Prostate gland (tissue), 2 donors: ENCODE results near the gene MECP2. TPM values are rescaled to one million over a fixed set of nuclear protein-coding genes. Genes with fewer than 3 reads are reported as not detected.

Experiments
- DNase-seq: peaks from one replicate; pipeline ENCODE4 v3.0.0-alpha.2; 2019; ENCODE audit warnings: low spot score
- H3K27ac ChIP-seq, 2 donors: fragments of 200-600 bp; sonication (generic); 2 replicates each; pipeline ENCODE4 v1.5.1; 2017 to 2019
- H3K27me3 ChIP-seq: fragments of 200-600 bp; sonication (generic); replicated peaks from 2 replicates; pipeline ENCODE4 v1.5.1; 2019; ENCODE audit not compliant: insufficient read depth
- H3K36me3 ChIP-seq, 2 donors: fragments of 200-600 bp; sonication (generic); 1 replicate in 1 of 2; 2 replicates in 1 of 2; pipeline versions ENCODE4 v1.5.1 to v1.8.1; 2017 to 2019
- H3K4me1 ChIP-seq: fragments of 200-600 bp; sonication (generic); replicated peaks from 2 replicates; pipeline ENCODE4 v1.5.1; 2019
- H3K4me3 ChIP-seq, 2 donors: fragments of 200-600 bp; sonication (generic); 2 replicates each; pipeline ENCODE4 v1.5.1; 2017 to 2019
- H3K9me3 ChIP-seq: fragments of 200-600 bp; sonication (generic); 2 replicates; pipeline ENCODE4 v1.5.1; 2017
- CTCF ChIP-seq, 4 experiments: fragments of 200-600 bp in 2 of 4; fragments of 450-650 bp in 2 of 4; sonication (generic) in 2 of 4; IDR thresholded peaks; 1 replicate in 3 of 4; 2 replicates in 1 of 4; pipeline ENCODE4 v1.5.1; 2016 to 2019; ENCODE audit warnings: antibody characterized with exemption in 4 of 4, mild to moderate bottlenecking in 2 of 4, moderate library complexity in 2 of 4
- POLR2A ChIP-seq: fragments of 450-650 bp; IDR thresholded peaks from one replicate; pipeline ENCODE4 v1.6.1; 2016; ENCODE audit warnings: antibody characterized with exemption, mild to moderate bottlenecking
- POLR2AphosphoS5 ChIP-seq: sonication (generic); formaldehyde crosslinking; IDR thresholded peaks from one replicate; pipeline ENCODE4 v1.6.1; 2017; ENCODE audit warnings: antibody characterized with exemption
- WGBS: methylation state at CpG from one replicate; pipeline ENCODE4 v1.1.5; 2018; 5-methylcytosine and 5-hydroxymethylcytosine counted together
- intact Hi-C: fragments of 100-400 bp; cut with DNase I; formaldehyde crosslinking; loops from one replicate; pipeline ENCODE4 v1.14.2; 2022
- total RNA-seq, 2 donors: library from RNA; depleted of rRNA; stranded (reverse); fragments of >200 nt; gene quantifications; one replicate each; pipeline ENCODE4 v1.1.0, GENCODE V29; 2016

The MECP2 gene
- total RNA-seq, 2 donors from 2014 or later = 54.4 to 85.2 TPM

GRCh38 chrX:154121961-154122360, 24.4 kb upstream of the MECP2 start:
- Histone ChIP-seq H3K27ac (peak overlapping the region in 1 of 2 donors; percentile 23), H3K27me3 (no peaks in the 10 kb centered on the region), H3K4me3 (no peak overlapping the region), H3K4me1 (no peaks in the 10 kb centered on the region), H3K36me3 (no peaks in the 10 kb centered on the region), H3K9me3 (no peaks in the 10 kb centered on the region)
- peak; percentile 5 for DNase-seq
- intact Hi-C loops = no loop called here
- TF ChIP-seq POLR2AphosphoS5 (no peak), CTCF (IDR thresholded peaks at IDR 0.05) (no peak), POLR2A (no peak)
- WGBS = 49% methylated on average over 9 of the region's 11 CpGs

GRCh38 chrX:154121207-154121606, 23.7 kb upstream of the MECP2 start:
- Histone ChIP-seq H3K4me3 (no peak overlapping the region), H3K4me1 (no peaks in the 10 kb centered on the region), H3K9me3 (no peaks in the 10 kb centered on the region), H3K27me3 (no peaks in the 10 kb centered on the region), H3K36me3 (no peaks in the 10 kb centered on the region), H3K27ac (peak overlapping the region in 1 of 2 donors; percentile 23)
- TF ChIP-seq POLR2A (no peak), POLR2AphosphoS5 (no peak), CTCF (IDR thresholded peaks at IDR 0.05) (no peak)
- intact Hi-C loops = no loop called here
- DNase-seq = no peak
- WGBS = 90% methylated on average over 4 of the region's 4 CpGs

- no peaks in the 10 kb centered on the region for H3K9me3 ChIP-seq
- no peak overlapping the region for H3K4me3 ChIP-seq
- intact Hi-C loops = no loop called here
- DNase-seq = no peak
- H3K36me3 ChIP-seq = no peaks in the 10 kb centered on the region
- no peak overlapping the region for H3K27ac ChIP-seq
- no peaks in the 10 kb centered on the region for H3K27me3 ChIP-seq
- 93% methylated on average over 3 of the region's 3 CpGs for WGBS
- no peaks in the 10 kb centered on the region for H3K4me1 ChIP-seq
- no peak for TF ChIP-seq POLR2AphosphoS5
- no peak for TF ChIP-seq POLR2A
- no peak for TF ChIP-seq CTCF (IDR thresholded peaks at IDR 0.05)
Measured at GRCh38 chrX:154120567-154120966, 23.1 kb upstream of the MECP2 start.

- Histone ChIP-seq H3K4me1 (no peaks in the 10 kb centered on the region), H3K36me3 (no peaks in the 10 kb centered on the region), H3K4me3 (no peak overlapping the region), H3K9me3 (no peaks in the 10 kb centered on the region), H3K27me3 (no peaks in the 10 kb centered on the region), H3K27ac (no peak overlapping the region)
- TF ChIP-seq POLR2A = no peak
- no peak for TF ChIP-seq CTCF (IDR thresholded peaks at IDR 0.05)
- TF ChIP-seq POLR2AphosphoS5 = no peak
- DNase-seq = no peak
- WGBS = 78% methylated on average over 6 of the region's 6 CpGs
- intact Hi-C loops = no loop called here
Measured at GRCh38 chrX:154117566-154117965, 20.0 kb upstream of the MECP2 start.

- Histone ChIP-seq H3K4me1 (no peaks in the 10 kb centered on the region), H3K27ac (no peak overlapping the region), H3K4me3 (no peak overlapping the region), H3K36me3 (no peaks in the 10 kb centered on the region), H3K27me3 (no peaks in the 10 kb centered on the region), H3K9me3 (no peaks in the 10 kb centered on the region)
- intact Hi-C loops = no loop called here
- 53% methylated on average over 11 of the region's 19 CpGs for WGBS
- TF ChIP-seq POLR2AphosphoS5 = no peak
- DNase-seq = no peak
Measured at GRCh38 chrX:154116426-154117211, 19.1 kb upstream of the MECP2 start.
